GM23338 (cell line): Measurements from ENCODE around the gene AQP1. TPM values are rescaled to one million over a fixed set of nuclear protein-coding genes. Genes with fewer than 3 reads are reported as not detected.

Experiments
- ATAC-seq: fragments of 200-7000 bp; cut with Tn5 transposase; 3 replicates; pipeline ENCODE4 v1.9.1; 2020
- DNase-seq: peaks from one replicate; pipeline ENCODE4 v3.0.0-alpha.2; 2015; ENCODE audit warnings: low spot score
- H2AFZ ChIP-seq: fragments of 200-600 bp; sonication (generic); 2 replicates; pipeline ENCODE4 v1.8.0; 2016; ENCODE audit warnings: antibody characterized with exemption, mild to moderate bottlenecking, moderate library complexity
- H3F3A ChIP-seq: fragments of 200-600 bp; sonication (generic); replicated peaks from 2 replicates; pipeline ENCODE4 v1.8.0; 2017; ENCODE audit warnings: antibody characterized with exemption, mixed run types, low read depth
- H3K27ac ChIP-seq: fragments of 200-600 bp; sonication (generic); 2 replicates; pipeline ENCODE4 v1.6.1; 2016; ENCODE audit warnings: low read depth
- H3K27me3 ChIP-seq: fragments of 200-600 bp; sonication (generic); 2 replicates; pipeline ENCODE4 v1.8.0; 2016; ENCODE audit warnings: mild to moderate bottlenecking, mixed run types, moderate library complexity; ENCODE audit not compliant: insufficient read depth
- H3K36me3 ChIP-seq: fragments of 200-600 bp; sonication (generic); 2 replicates; pipeline ENCODE4 v1.8.0; 2016; ENCODE audit warnings: mild to moderate bottlenecking; ENCODE audit not compliant: insufficient read depth
- H3K4me1 ChIP-seq: fragments of 200-600 bp; sonication (generic); 2 replicates; pipeline ENCODE4 v1.8.0; 2016; ENCODE audit warnings: mild to moderate bottlenecking, moderate library complexity; ENCODE audit not compliant: insufficient read depth
- H3K4me2 ChIP-seq: fragments of 200-600 bp; sonication (generic); 2 replicates; pipeline ENCODE4 v1.7.1; 2017; ENCODE audit warnings: mixed run types
- H3K4me3 ChIP-seq: fragments of 200-600 bp; sonication (generic); 2 replicates; pipeline ENCODE4 v1.6.1; 2016; ENCODE audit warnings: mixed run types
- H3K79me2 ChIP-seq: fragments of 200-600 bp; sonication (generic); replicated peaks from 2 replicates; pipeline ENCODE4 v1.8.0; 2017; ENCODE audit warnings: mild to moderate bottlenecking; ENCODE audit not compliant: insufficient read depth
- H3K9me2 ChIP-seq: fragments of 200-600 bp; sonication (generic); 2 replicates; pipeline ENCODE4 v1.8.0; 2017; ENCODE audit not compliant: insufficient read depth
- H4K20me1 ChIP-seq: fragments of 200-600 bp; sonication (generic); replicated peaks from 2 replicates; pipeline ENCODE4 v1.8.0; 2017; ENCODE audit warnings: mild to moderate bottlenecking; ENCODE audit not compliant: insufficient read depth
- H3K27ac Mint-ChIP-seq: 2 replicates; pipeline ENCODE4 v1.8.0; 2020; ENCODE audit warnings: inconsistent platforms, mild to moderate bottlenecking, moderate library complexity, mixed read lengths
- H3K27me3 Mint-ChIP-seq: 3 replicates; pipeline ENCODE4 v1.8.0; 2022; ENCODE audit warnings: low read depth, mild to moderate bottlenecking, moderate library complexity, mixed read lengths, inconsistent platforms; ENCODE audit not compliant: insufficient read depth, poor library complexity
- H3K36me3 Mint-ChIP-seq: 3 replicates; pipeline ENCODE4 v1.8.0; 2021; ENCODE audit warnings: low read depth, mild to moderate bottlenecking, inconsistent platforms, moderate library complexity, mixed read lengths
- H3K4me1 Mint-ChIP-seq: 3 replicates; pipeline ENCODE4 v1.8.0; 2020; ENCODE audit warnings: mild to moderate bottlenecking, inconsistent platforms, mixed read lengths
- H3K4me3 Mint-ChIP-seq: 3 replicates; pipeline ENCODE4 v1.8.0; 2021; ENCODE audit warnings: moderate library complexity, mild to moderate bottlenecking, inconsistent platforms, mixed read lengths
- H3K9me3 Mint-ChIP-seq: 3 replicates; pipeline ENCODE4 v1.8.0; 2020; ENCODE audit warnings: moderate library complexity, mild to moderate bottlenecking, inconsistent platforms, mixed read lengths
- EZH2phosphoT487 ChIP-seq: fragments of 200-600 bp; sonication (generic); IDR thresholded peaks from one replicate; pipeline ENCODE4 v1.8.1; 2018; ENCODE audit warnings: antibody characterized with exemption; ENCODE audit not compliant: unreplicated experiment
- JUNB ChIP-seq: IDR thresholded peaks from one replicate; pipeline ENCODE4 v1.6.1; 2016; ENCODE audit warnings: antibody characterized with exemption; ENCODE audit not compliant: unreplicated experiment
- POLR2AphosphoS5 ChIP-seq: IDR thresholded peaks from 2 replicates; pipeline ENCODE4 v1.6.1; 2016; ENCODE audit warnings: antibody characterized with exemption, low read depth
- REST ChIP-seq: IDR thresholded peaks from one replicate; pipeline ENCODE4 v1.6.1; 2018; ENCODE audit warnings: antibody characterized with exemption; ENCODE audit not compliant: unreplicated experiment
- ZNF114 ChIP-seq: fragments of 250-450 bp; sonication (Bioruptor Pico); IDR thresholded peaks from 2 replicates; pipeline ENCODE4 v1.5.0; 2020; ENCODE audit warnings: mild to moderate bottlenecking, moderate library complexity
- polyA plus RNA-seq: library from polyadenylated mRNA; unstranded; fragments of >200 nt; fragmentation: Nextera tagmentation; extraction: Ambion mirVana; gene quantifications from 2 replicates; pipeline ENCODE4 v1.2.1, GENCODE V29; 2016
- total RNA-seq: library from RNA; depleted of rRNA; stranded (reverse); fragments of >200 nt; shearing (Covaris generic); gene quantifications from 2 replicates; pipeline ENCODE4 v1.2.3, GENCODE V29; 2014
- TF ChIP-seq, protein P1 (sequence below), 2 experiments: fragments of 200-600 bp in 1 of 2; sonication (generic) in 1 of 2; conservative IDR thresholded peaks; 2 replicates each; pipeline versions ENCODE4 v1.5.1 to v1.6.1; 2016 to 2017; ENCODE audit warnings: antibody characterized with exemption in 2 of 2, low read depth in 2 of 2, mild to moderate bottlenecking in 2 of 2, moderate library complexity in 1 of 2

The AQP1 gene
- total and polyA plus RNA-seq, 2 experiments from 2014 or later: 0.28 TPM; not detected in 1

DNA sequence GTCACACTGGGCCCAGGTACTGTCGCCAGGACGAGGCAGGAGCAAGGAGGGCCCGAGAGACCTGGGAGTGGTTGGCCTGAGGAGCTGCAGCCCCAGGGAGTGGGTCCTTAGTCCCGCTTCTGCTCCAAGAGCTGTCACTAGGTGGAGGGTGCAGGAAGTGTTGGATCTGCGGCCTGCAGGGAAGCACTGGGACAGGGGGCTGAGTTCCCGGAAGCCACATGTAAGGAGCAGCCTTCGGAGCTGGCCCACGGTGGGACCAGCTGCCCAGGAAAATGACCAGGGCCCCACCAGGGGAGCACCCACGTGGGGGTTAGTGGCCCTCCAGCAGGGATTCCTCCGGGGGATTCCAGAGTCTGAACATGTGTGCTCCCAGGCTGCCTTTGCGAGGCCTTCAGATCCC lies 9.2 kb upstream of the AQP1 start:
- Histone ChIP-seq H3F3A (no peaks in the 10 kb centered on the region), H3K9me2 (no peaks in the 10 kb centered on the region), H3K4me2 (no peak overlapping the region), H3K27ac (no peak overlapping the region), H4K20me1 (no peaks in the 10 kb centered on the region), H3K27me3 (no peaks in the 10 kb centered on the region), H3K4me1 (no peaks in the 10 kb centered on the region), H3K36me3 (no peaks in the 10 kb centered on the region), H3K79me2 (no peaks in the 10 kb centered on the region), H2AFZ (no peak overlapping the region), H3K4me3 (no peak overlapping the region)
- peaks cover 8% of the 10 kb centered on the region for H3K27me3 Mint-ChIP-seq
- H3K9me3 Mint-ChIP-seq: no peaks in the 10 kb centered on the region
- H3K4me1 Mint-ChIP-seq: no peaks in the 10 kb centered on the region; the same call in 2 of the 3 replicates
- H3K4me3 Mint-ChIP-seq: no peak overlapping the region
- DNase-seq: no peak
- TF ChIP-seq ZNF114 (CRISPR knock-in tag) (no peak), POLR2AphosphoS5 (no peak), EZH2phosphoT487 (no peak)
- ATAC-seq: no peak
- H3K27ac Mint-ChIP-seq: no peak overlapping the region
- H3K36me3 Mint-ChIP-seq: no peaks in the 10 kb centered on the region

GRCh38 chr7:30903146-30903545 lies 8.5 kb upstream of the AQP1 start:
- Mint-ChIP-seq H3K4me1 (no peaks in the 10 kb centered on the region; the same call in 2 of the 3 replicates), H3K4me3 (no peak overlapping the region), H3K36me3 (no peaks in the 10 kb centered on the region), H3K27me3 (peaks cover 8% of the 10 kb centered on the region), H3K9me3 (no peaks in the 10 kb centered on the region), H3K27ac (no peak overlapping the region)
- Histone ChIP-seq H3F3A (no peaks in the 10 kb centered on the region), H3K4me3 (no peak overlapping the region), H3K9me2 (no peaks in the 10 kb centered on the region), H4K20me1 (no peaks in the 10 kb centered on the region), H3K4me1 (no peaks in the 10 kb centered on the region), H3K36me3 (no peaks in the 10 kb centered on the region), H3K79me2 (no peaks in the 10 kb centered on the region), H3K27me3 (no peaks in the 10 kb centered on the region), H3K4me2 (no peak overlapping the region), H3K27ac (no peak overlapping the region), H2AFZ (no peak overlapping the region)
- TF ChIP-seq, protein P1, sequence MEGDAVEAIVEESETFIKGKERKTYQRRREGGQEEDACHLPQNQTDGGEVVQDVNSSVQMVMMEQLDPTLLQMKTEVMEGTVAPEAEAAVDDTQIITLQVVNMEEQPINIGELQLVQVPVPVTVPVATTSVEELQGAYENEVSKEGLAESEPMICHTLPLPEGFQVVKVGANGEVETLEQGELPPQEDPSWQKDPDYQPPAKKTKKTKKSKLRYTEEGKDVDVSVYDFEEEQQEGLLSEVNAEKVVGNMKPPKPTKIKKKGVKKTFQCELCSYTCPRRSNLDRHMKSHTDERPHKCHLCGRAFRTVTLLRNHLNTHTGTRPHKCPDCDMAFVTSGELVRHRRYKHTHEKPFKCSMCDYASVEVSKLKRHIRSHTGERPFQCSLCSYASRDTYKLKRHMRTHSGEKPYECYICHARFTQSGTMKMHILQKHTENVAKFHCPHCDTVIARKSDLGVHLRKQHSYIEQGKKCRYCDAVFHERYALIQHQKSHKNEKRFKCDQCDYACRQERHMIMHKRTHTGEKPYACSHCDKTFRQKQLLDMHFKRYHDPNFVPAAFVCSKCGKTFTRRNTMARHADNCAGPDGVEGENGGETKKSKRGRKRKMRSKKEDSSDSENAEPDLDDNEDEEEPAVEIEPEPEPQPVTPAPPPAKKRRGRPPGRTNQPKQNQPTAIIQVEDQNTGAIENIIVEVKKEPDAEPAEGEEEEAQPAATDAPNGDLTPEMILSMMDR (conservative IDR thresholded peaks at IDR 0.05; ENCODE audit: low read depth in 2 of 2): no peak
- TF ChIP-seq REST (no peak), JUNB (no peak), EZH2phosphoT487 (no peak)
- DNase-seq: no peak
- no peak for ATAC-seq
